GM23338 (cell line): ENCODE measurements around the gene CACTIN. TPM values are rescaled to one million over a fixed set of nuclear protein-coding genes. Genes with fewer than 3 reads are reported as not detected.

Experiments used
- ATAC-seq: fragments of 200-7000 bp; cut with Tn5 transposase; 3 replicates; pipeline ENCODE4 v1.9.1; 2020
- DNase-seq: peaks from one replicate; pipeline ENCODE4 v3.0.0-alpha.2; 2015; ENCODE audit warnings: low spot score
- H2AFZ ChIP-seq: fragments of 200-600 bp; sonication (generic); 2 replicates; pipeline ENCODE4 v1.8.0; 2016; ENCODE audit warnings: antibody characterized with exemption, mild to moderate bottlenecking, moderate library complexity
- H3F3A ChIP-seq: fragments of 200-600 bp; sonication (generic); replicated peaks from 2 replicates; pipeline ENCODE4 v1.8.0; 2017; ENCODE audit warnings: antibody characterized with exemption, mixed run types, low read depth
- H3K27ac ChIP-seq: fragments of 200-600 bp; sonication (generic); 2 replicates; pipeline ENCODE4 v1.6.1; 2016; ENCODE audit warnings: low read depth
- H3K27me3 ChIP-seq: fragments of 200-600 bp; sonication (generic); 2 replicates; pipeline ENCODE4 v1.8.0; 2016; ENCODE audit warnings: mild to moderate bottlenecking, mixed run types, moderate library complexity; ENCODE audit not compliant: insufficient read depth
- H3K36me3 ChIP-seq: fragments of 200-600 bp; sonication (generic); 2 replicates; pipeline ENCODE4 v1.8.0; 2016; ENCODE audit warnings: mild to moderate bottlenecking; ENCODE audit not compliant: insufficient read depth
- H3K4me1 ChIP-seq: fragments of 200-600 bp; sonication (generic); 2 replicates; pipeline ENCODE4 v1.8.0; 2016; ENCODE audit warnings: mild to moderate bottlenecking, moderate library complexity; ENCODE audit not compliant: insufficient read depth
- H3K4me2 ChIP-seq: fragments of 200-600 bp; sonication (generic); 2 replicates; pipeline ENCODE4 v1.7.1; 2017; ENCODE audit warnings: mixed run types
- H3K4me3 ChIP-seq: fragments of 200-600 bp; sonication (generic); 2 replicates; pipeline ENCODE4 v1.6.1; 2016; ENCODE audit warnings: mixed run types
- H3K79me2 ChIP-seq: fragments of 200-600 bp; sonication (generic); replicated peaks from 2 replicates; pipeline ENCODE4 v1.8.0; 2017; ENCODE audit warnings: mild to moderate bottlenecking; ENCODE audit not compliant: insufficient read depth
- H3K9me2 ChIP-seq: fragments of 200-600 bp; sonication (generic); 2 replicates; pipeline ENCODE4 v1.8.0; 2017; ENCODE audit not compliant: insufficient read depth
- H4K20me1 ChIP-seq: fragments of 200-600 bp; sonication (generic); replicated peaks from 2 replicates; pipeline ENCODE4 v1.8.0; 2017; ENCODE audit warnings: mild to moderate bottlenecking; ENCODE audit not compliant: insufficient read depth
- H3K27ac Mint-ChIP-seq: 2 replicates; pipeline ENCODE4 v1.8.0; 2020; ENCODE audit warnings: inconsistent platforms, mild to moderate bottlenecking, moderate library complexity, mixed read lengths
- H3K27me3 Mint-ChIP-seq: 3 replicates; pipeline ENCODE4 v1.8.0; 2022; ENCODE audit warnings: low read depth, mild to moderate bottlenecking, moderate library complexity, mixed read lengths, inconsistent platforms; ENCODE audit not compliant: insufficient read depth, poor library complexity
- H3K36me3 Mint-ChIP-seq: 3 replicates; pipeline ENCODE4 v1.8.0; 2021; ENCODE audit warnings: low read depth, mild to moderate bottlenecking, inconsistent platforms, moderate library complexity, mixed read lengths
- H3K4me1 Mint-ChIP-seq: 3 replicates; pipeline ENCODE4 v1.8.0; 2020; ENCODE audit warnings: mild to moderate bottlenecking, inconsistent platforms, mixed read lengths
- H3K4me3 Mint-ChIP-seq: 3 replicates; pipeline ENCODE4 v1.8.0; 2021; ENCODE audit warnings: moderate library complexity, mild to moderate bottlenecking, inconsistent platforms, mixed read lengths
- H3K9me3 Mint-ChIP-seq: 3 replicates; pipeline ENCODE4 v1.8.0; 2020; ENCODE audit warnings: moderate library complexity, mild to moderate bottlenecking, inconsistent platforms, mixed read lengths
- CREB1 ChIP-seq: fragments of 250-450 bp; sonication (Bioruptor Pico); IDR thresholded peaks from 2 replicates; pipeline ENCODE4 v1.5.0; 2020; ENCODE audit warnings: low read depth, mild to moderate bottlenecking, moderate library complexity
- EZH2 ChIP-seq: fragments of 200-600 bp; sonication (generic); IDR thresholded peaks from one replicate; pipeline ENCODE4 v1.8.0; 2017; ENCODE audit warnings: antibody characterized with exemption, mild to moderate bottlenecking, low read depth; ENCODE audit not compliant: unreplicated experiment
- EZH2phosphoT487 ChIP-seq: fragments of 200-600 bp; sonication (generic); IDR thresholded peaks from one replicate; pipeline ENCODE4 v1.8.1; 2018; ENCODE audit warnings: antibody characterized with exemption; ENCODE audit not compliant: unreplicated experiment
- JUNB ChIP-seq: IDR thresholded peaks from one replicate; pipeline ENCODE4 v1.6.1; 2016; ENCODE audit warnings: antibody characterized with exemption; ENCODE audit not compliant: unreplicated experiment
- NANOG ChIP-seq: IDR thresholded peaks from 2 replicates; pipeline ENCODE4 v1.6.1; 2016; ENCODE audit warnings: antibody characterized with exemption, borderline replicate concordance
- POLR2AphosphoS5 ChIP-seq: IDR thresholded peaks from 2 replicates; pipeline ENCODE4 v1.6.1; 2016; ENCODE audit warnings: antibody characterized with exemption, low read depth
- REST ChIP-seq: IDR thresholded peaks from one replicate; pipeline ENCODE4 v1.6.1; 2018; ENCODE audit warnings: antibody characterized with exemption; ENCODE audit not compliant: unreplicated experiment
- ZNF331 ChIP-seq: fragments of 250-450 bp; sonication (Bioruptor Pico); IDR thresholded peaks from 2 replicates; pipeline ENCODE4 v1.5.0; 2020; ENCODE audit warnings: low read depth, mild to moderate bottlenecking, moderate library complexity
- polyA plus RNA-seq: library from polyadenylated mRNA; unstranded; fragments of >200 nt; fragmentation: Nextera tagmentation; extraction: Ambion mirVana; gene quantifications from 2 replicates; pipeline ENCODE4 v1.2.1, GENCODE V29; 2016
- total RNA-seq: library from RNA; depleted of rRNA; stranded (reverse); fragments of >200 nt; shearing (Covaris generic); gene quantifications from 2 replicates; pipeline ENCODE4 v1.2.3, GENCODE V29; 2014
- TF ChIP-seq, protein P1 (sequence below): fragments of 250-450 bp; sonication (Bioruptor Pico); IDR thresholded peaks from 2 replicates; pipeline ENCODE4 v1.5.0; 2020; ENCODE audit warnings: mild to moderate bottlenecking, moderate library complexity

CACTIN gene
- total and polyA plus RNA-seq, 2 experiments from 2014 or later, result 14.3 to 47.4 TPM

- H3K27ac ChIP-seq, result 0 out of 2 replicates have a peak overlapping the region, but pooled peaks have one; percentile 66
- H4K20me1 ChIP-seq, result peaks cover 3% of the 10 kb centered on the region; the same call in 1 of the 2 replicates
- peaks cover 9% of the 10 kb centered on the region for H3K27me3 Mint-ChIP-seq
- no peak overlapping the region for H2AFZ ChIP-seq
- H3K9me3 Mint-ChIP-seq, result no peaks in the 10 kb centered on the region
- no peaks in the 10 kb centered on the region for H3K27me3 ChIP-seq
- H3K9me2 ChIP-seq, result no peaks in the 10 kb centered on the region
- DNase-seq (no peak), ATAC-seq (no peak)
- H3K4me3 Mint-ChIP-seq, result no peak overlapping the region
- peaks cover 8% of the 10 kb centered on the region; the same call in 1 of the 3 replicates for H3K36me3 Mint-ChIP-seq
- H3K27ac Mint-ChIP-seq, result peak overlapping the region; percentile 77; the same call in 1 of the 2 replicates
- H3K36me3 ChIP-seq, result no peaks in the 10 kb centered on the region
- peaks cover 22% of the 10 kb centered on the region for H3K4me1 Mint-ChIP-seq
- no peaks in the 10 kb centered on the region for H3F3A ChIP-seq
- H3K4me2 ChIP-seq, result no peak overlapping the region
- 0 out of 2 replicates have a peak, but pooled peaks cover 6% of the 10 kb centered on the region for H3K79me2 ChIP-seq
- TF ChIP-seq REST (no peak), POLR2AphosphoS5 (no peak), NANOG (no peak), CREB1 (CRISPR knock-in tag) (peak; percentile 49; the same call in 1 of the 2 replicates), EZH2phosphoT487 (no peak), ZNF331 (CRISPR knock-in tag) (no peak)
- no peak overlapping the region for H3K4me3 ChIP-seq
- H3K4me1 ChIP-seq, result peaks cover 6% of the 10 kb centered on the region; the same call in 1 of the 2 replicates
Observed at GRCh38 chr19:3669947-3670795, 43.6 kb upstream of the CACTIN start.

GRCh38 chr19:3669082-3669946 is 42.7 kb upstream of the CACTIN start:
- no peak overlapping the region for H3K4me3 Mint-ChIP-seq
- 0 out of 2 replicates have a peak, but pooled peaks cover 4% of the 10 kb centered on the region for H3K79me2 ChIP-seq
- TF ChIP-seq JUNB (no peak), ZNF331 (CRISPR knock-in tag) (no peak), POLR2AphosphoS5 (no peak), EZH2 (no peak)
- TF ChIP-seq, protein P1, sequence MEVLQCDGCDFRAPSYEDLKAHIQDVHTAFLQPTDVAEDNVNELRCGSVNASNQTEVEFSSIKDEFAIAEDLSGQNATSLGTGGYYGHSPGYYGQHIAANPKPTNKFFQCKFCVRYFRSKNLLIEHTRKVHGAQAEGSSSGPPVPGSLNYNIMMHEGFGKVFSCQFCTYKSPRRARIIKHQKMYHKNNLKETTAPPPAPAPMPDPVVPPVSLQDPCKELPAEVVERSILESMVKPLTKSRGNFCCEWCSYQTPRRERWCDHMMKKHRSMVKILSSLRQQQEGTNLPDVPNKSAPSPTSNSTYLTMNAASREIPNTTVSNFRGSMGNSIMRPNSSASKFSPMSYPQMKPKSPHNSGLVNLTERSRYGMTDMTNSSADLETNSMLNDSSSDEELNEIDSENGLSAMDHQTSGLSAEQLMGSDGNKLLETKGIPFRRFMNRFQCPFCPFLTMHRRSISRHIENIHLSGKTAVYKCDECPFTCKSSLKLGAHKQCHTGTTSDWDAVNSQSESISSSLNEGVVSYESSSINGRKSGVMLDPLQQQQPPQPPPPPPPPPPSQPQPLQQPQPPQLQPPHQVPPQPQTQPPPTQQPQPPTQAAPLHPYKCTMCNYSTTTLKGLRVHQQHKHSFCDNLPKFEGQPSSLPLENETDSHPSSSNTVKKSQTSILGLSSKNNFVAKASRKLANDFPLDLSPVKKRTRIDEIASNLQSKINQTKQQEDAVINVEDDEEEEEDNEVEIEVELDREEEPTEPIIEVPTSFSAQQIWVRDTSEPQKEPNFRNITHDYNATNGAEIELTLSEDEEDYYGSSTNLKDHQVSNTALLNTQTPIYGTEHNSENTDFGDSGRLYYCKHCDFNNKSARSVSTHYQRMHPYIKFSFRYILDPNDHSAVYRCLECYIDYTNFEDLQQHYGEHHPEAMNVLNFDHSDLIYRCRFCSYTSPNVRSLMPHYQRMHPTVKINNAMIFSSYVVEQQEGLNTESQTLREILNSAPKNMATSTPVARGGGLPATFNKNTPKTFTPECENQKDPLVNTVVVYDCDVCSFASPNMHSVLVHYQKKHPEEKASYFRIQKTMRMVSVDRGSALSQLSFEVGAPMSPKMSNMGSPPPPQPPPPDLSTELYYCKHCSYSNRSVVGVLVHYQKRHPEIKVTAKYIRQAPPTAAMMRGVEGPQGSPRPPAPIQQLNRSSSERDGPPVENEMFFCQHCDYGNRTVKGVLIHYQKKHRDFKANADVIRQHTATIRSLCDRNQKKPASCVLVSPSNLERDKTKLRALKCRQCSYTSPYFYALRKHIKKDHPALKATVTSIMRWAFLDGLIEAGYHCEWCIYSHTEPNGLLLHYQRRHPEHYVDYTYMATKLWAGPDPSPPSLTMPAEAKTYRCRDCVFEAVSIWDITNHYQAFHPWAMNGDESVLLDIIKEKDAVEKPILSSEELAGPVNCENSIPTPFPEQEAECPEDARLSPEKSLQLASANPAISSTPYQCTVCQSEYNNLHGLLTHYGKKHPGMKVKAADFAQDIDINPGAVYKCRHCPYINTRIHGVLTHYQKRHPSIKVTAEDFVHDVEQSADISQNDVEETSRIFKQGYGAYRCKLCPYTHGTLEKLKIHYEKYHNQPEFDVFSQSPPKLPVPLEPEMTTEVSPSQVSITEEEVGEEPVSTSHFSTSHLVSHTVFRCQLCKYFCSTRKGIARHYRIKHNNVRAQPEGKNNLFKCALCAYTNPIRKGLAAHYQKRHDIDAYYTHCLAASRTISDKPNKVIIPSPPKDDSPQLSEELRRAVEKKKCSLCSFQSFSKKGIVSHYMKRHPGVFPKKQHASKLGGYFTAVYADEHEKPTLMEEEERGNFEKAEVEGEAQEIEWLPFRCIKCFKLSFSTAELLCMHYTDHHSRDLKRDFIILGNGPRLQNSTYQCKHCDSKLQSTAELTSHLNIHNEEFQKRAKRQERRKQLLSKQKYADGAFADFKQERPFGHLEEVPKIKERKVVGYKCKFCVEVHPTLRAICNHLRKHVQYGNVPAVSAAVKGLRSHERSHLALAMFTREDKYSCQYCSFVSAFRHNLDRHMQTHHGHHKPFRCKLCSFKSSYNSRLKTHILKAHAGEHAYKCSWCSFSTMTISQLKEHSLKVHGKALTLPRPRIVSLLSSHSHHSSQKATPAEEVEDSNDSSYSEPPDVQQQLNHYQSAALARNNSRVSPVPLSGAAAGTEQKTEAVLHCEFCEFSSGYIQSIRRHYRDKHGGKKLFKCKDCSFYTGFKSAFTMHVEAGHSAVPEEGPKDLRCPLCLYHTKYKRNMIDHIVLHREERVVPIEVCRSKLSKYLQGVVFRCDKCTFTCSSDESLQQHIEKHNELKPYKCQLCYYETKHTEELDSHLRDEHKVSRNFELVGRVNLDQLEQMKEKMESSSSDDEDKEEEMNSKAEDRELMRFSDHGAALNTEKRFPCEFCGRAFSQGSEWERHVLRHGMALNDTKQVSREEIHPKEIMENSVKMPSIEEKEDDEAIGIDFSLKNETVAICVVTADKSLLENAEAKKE (CRISPR knock-in tag), result no peak

More at GRCh38 chr19:3669082-3669946, 42.7 kb upstream of the CACTIN start:
- peaks cover 4% of the 10 kb centered on the region; the same call in 1 of the 3 replicates for H3K36me3 Mint-ChIP-seq
- Histone ChIP-seq H2AFZ (no peak overlapping the region), H3K36me3 (no peaks in the 10 kb centered on the region), H3K4me2 (no peak overlapping the region), H3K4me3 (no peak overlapping the region), H3K4me1 (peaks cover 6% of the 10 kb centered on the region; the same call in 1 of the 2 replicates), H3K9me2 (no peaks in the 10 kb centered on the region), H3K27ac (0 out of 2 replicates have a peak overlapping the region, but pooled peaks have one; percentile 66), H3F3A (no peaks in the 10 kb centered on the region), H4K20me1 (peaks cover 3% of the 10 kb centered on the region; the same call in 1 of the 2 replicates), H3K27me3 (no peaks in the 10 kb centered on the region)
- DNase-seq (no peak), ATAC-seq (no peak)
- H3K27me3 Mint-ChIP-seq, result peaks cover 9% of the 10 kb centered on the region
- H3K4me1 Mint-ChIP-seq, result peaks cover 22% of the 10 kb centered on the region
- H3K27ac Mint-ChIP-seq, result no peak overlapping the region
- H3K9me3 Mint-ChIP-seq, result no peaks in the 10 kb centered on the region
